HEK293T (cell line): ENCODE results near the gene SPACA5.

Source experiments
- CTCF ChIA-PET: fragments of 350-600 bp; formaldehyde crosslinking; extraction: SDS; loops from one replicate; lab custom pipeline; 2021; ENCODE audit warnings: antibody characterized with exemption, inconsistent platforms; lab: Yijun Ruan, JAX
- POLR2A ChIA-PET: fragments of 350-600 bp; formaldehyde crosslinking; extraction: SDS; loops from one replicate; lab custom pipeline; 2020; ENCODE audit warnings: antibody characterized with exemption, inconsistent platforms; lab: Yijun Ruan, JAX
- DNase-seq: peaks from one replicate; pipeline ENCODE4 v3.0.0; 2012; ENCODE audit warnings: mixed read lengths; ENCODE audit errors: extremely low spot score
- ARNT ChIP-seq: fragments of 450-650 bp; IDR thresholded peaks from 2 replicates; pipeline ENCODE4 v1.6.1; 2017; ENCODE audit warnings: mild to moderate bottlenecking
- BHLHE40 ChIP-seq: fragments of 450-650 bp; IDR thresholded peaks from 2 replicates; pipeline ENCODE4 v1.6.1; 2016; ENCODE audit warnings: mild to moderate bottlenecking, moderate library complexity, borderline replicate concordance
- CTBP1 ChIP-seq: fragments of 450-650 bp; IDR thresholded peaks from 2 replicates; pipeline ENCODE4 v1.6.1; 2016; ENCODE audit warnings: borderline replicate concordance
- ELF4 ChIP-seq: fragments of 450-650 bp; IDR thresholded peaks from 2 replicates; pipeline ENCODE4 v1.6.1; 2017; ENCODE audit warnings: antibody characterized with exemption
- FOXA1 ChIP-seq: fragments of 450-650 bp; IDR thresholded peaks from 2 replicates; pipeline ENCODE4 v1.6.1; 2016; ENCODE audit warnings: mild to moderate bottlenecking
- FOXK2 ChIP-seq: fragments of 450-650 bp; IDR thresholded peaks from 2 replicates; pipeline ENCODE4 v1.6.1; 2016; ENCODE audit warnings: mild to moderate bottlenecking
- FOXM1 ChIP-seq: fragments of 450-650 bp; IDR thresholded peaks from 2 replicates; pipeline ENCODE4 v1.6.1; 2017; ENCODE audit warnings: mild to moderate bottlenecking, borderline replicate concordance
- HDGF ChIP-seq: fragments of 450-650 bp; IDR thresholded peaks from 2 replicates; pipeline ENCODE4 v1.6.1; 2017; ENCODE audit warnings: antibody characterized with exemption, borderline replicate concordance
- L3MBTL2 ChIP-seq: fragments of 450-650 bp; conservative IDR thresholded peaks from 2 replicates; pipeline ENCODE4 v1.6.1; 2016; ENCODE audit warnings: mild to moderate bottlenecking
- LEF1 ChIP-seq: fragments of 450-650 bp; IDR thresholded peaks from 2 replicates; pipeline ENCODE4 v1.6.1; 2017; ENCODE audit warnings: mild to moderate bottlenecking, borderline replicate concordance
- NFRKB ChIP-seq: fragments of 450-650 bp; IDR thresholded peaks from 2 replicates; pipeline ENCODE4 v1.6.1; 2016; ENCODE audit warnings: mild to moderate bottlenecking, moderate library complexity
- PKNOX1 ChIP-seq: fragments of 450-650 bp; IDR thresholded peaks from 2 replicates; pipeline ENCODE4 v1.6.1; 2016
- SP1 ChIP-seq: fragments of 450-650 bp; IDR thresholded peaks from 2 replicates; pipeline ENCODE4 v1.6.1; 2017
- SUZ12 ChIP-seq: fragments of 450-650 bp; IDR thresholded peaks from 2 replicates; pipeline ENCODE4 v1.6.1; 2016; ENCODE audit warnings: mild to moderate bottlenecking
- TARDBP ChIP-seq: fragments of 450-650 bp; IDR thresholded peaks from 2 replicates; pipeline ENCODE4 v1.6.1; 2016
- ZNF384 ChIP-seq: fragments of 450-650 bp; IDR thresholded peaks from 2 replicates; pipeline ENCODE4 v1.6.1; 2016

Gene SPACA5

GRCh38 chrX:47991263-47992094, 15.3 kb upstream of the SPACA5 start:
- ChIA-PET CTCF (no interaction called here), POLR2A (no interaction called here)
- TF ChIP-seq NFRKB (no peak), TARDBP (no peak), ZNF384 (no peak)
- DNase-seq, result no peak

GRCh38 chrX:47992095-47992380, 14.8 kb upstream of the SPACA5 start:
- no peak for DNase-seq
- POLR2A ChIA-PET, result no interaction called here
- CTCF ChIA-PET, result no interaction called here
- TF ChIP-seq SP1, result no peak
- no peak for TF ChIP-seq L3MBTL2
- TF ChIP-seq TARDBP, result no peak
- no peak for TF ChIP-seq LEF1
- TF ChIP-seq PKNOX1, result no peak
- TF ChIP-seq SUZ12, result no peak
- no peak for TF ChIP-seq FOXM1
- TF ChIP-seq HDGF, result no peak
- no peak for TF ChIP-seq NFRKB
- TF ChIP-seq FOXK2, result no peak
- no peak for TF ChIP-seq ZNF384
- TF ChIP-seq CTBP1, result no peak
- TF ChIP-seq BHLHE40, result no peak
- no peak for TF ChIP-seq ELF4
- TF ChIP-seq ARNT, result no peak

- no peak for DNase-seq
- ChIA-PET POLR2A (no interaction called here), CTCF (no interaction called here)
- TF ChIP-seq ARNT (no peak), NFRKB (no peak), FOXK2 (no peak), FOXA1 (no peak), FOXM1 (no peak), ELF4 (no peak), HDGF (no peak), SUZ12 (no peak), LEF1 (no peak), PKNOX1 (no peak), CTBP1 (no peak), TARDBP (no peak), SP1 (no peak), BHLHE40 (no peak), ZNF384 (no peak), L3MBTL2 (no peak)
Measured at GRCh38 chrX:47992669-47993068, 14.1 kb upstream of the SPACA5 start.

GRCh38 chrX:48001260-48001659, 5.5 kb upstream of the SPACA5 start:
- ChIA-PET POLR2A (no interaction called here), CTCF (no interaction called here)
- no peak for DNase-seq
- TF ChIP-seq ZNF384, result no peak
- TF ChIP-seq HDGF, result no peak
- no peak for TF ChIP-seq FOXK2
- no peak for TF ChIP-seq L3MBTL2
- TF ChIP-seq FOXA1, result no peak
- no peak for TF ChIP-seq PKNOX1
- no peak for TF ChIP-seq SUZ12
- TF ChIP-seq BHLHE40, result no peak
- no peak for TF ChIP-seq ARNT
- TF ChIP-seq TARDBP, result no peak
- TF ChIP-seq ELF4, result no peak
- TF ChIP-seq SP1, result no peak
- TF ChIP-seq LEF1, result no peak
- TF ChIP-seq NFRKB, result no peak
- no peak for TF ChIP-seq CTBP1
- no peak for TF ChIP-seq FOXM1

GRCh38 chrX:48002319-48002718, 4.5 kb upstream of the SPACA5 start:
- CTCF ChIA-PET, result no interaction called here
- POLR2A ChIA-PET, result interaction anchor here (1.0 kb wide), 1 partner anchor 19 kb away, joined by 3 read pairs; no protein-coding TSS in a partner anchor
- no peak for DNase-seq

GRCh38 chrX:48002929-48003328, 3.9 kb upstream of the SPACA5 start:
- TF ChIP-seq FOXK2 (no peak), ELF4 (no peak), SP1 (no peak), FOXM1 (no peak), L3MBTL2 (no peak), TARDBP (no peak), HDGF (no peak), SUZ12 (no peak), PKNOX1 (no peak), FOXA1 (no peak), ZNF384 (no peak), ARNT (no peak), CTBP1 (no peak), BHLHE40 (no peak), NFRKB (no peak), LEF1 (no peak)
- no peak for DNase-seq

More at GRCh38 chrX:48002319-48002718, 4.5 kb upstream of the SPACA5 start:
- TF ChIP-seq NFRKB, result no peak
- no peak for TF ChIP-seq ZNF384
- no peak for TF ChIP-seq ARNT
- no peak for TF ChIP-seq CTBP1

More at GRCh38 chrX:48002929-48003328, 3.9 kb upstream of the SPACA5 start:
- POLR2A ChIA-PET, result interaction anchor here (1.0 kb wide), 1 partner anchor 18 kb away, joined by 3 read pairs; no protein-coding TSS in a partner anchor
- CTCF ChIA-PET, result no interaction called here
